Osteoblast (primary cell): ENCODE data around the gene PLXDC2. TPM values are rescaled to one million over a fixed set of nuclear protein-coding genes. Genes with fewer than 3 reads are reported as not detected.

Experiments used
- DNase-seq: peaks from one replicate; pipeline ENCODE4 v3.0.0; 2011; ENCODE audit warnings: low spot score, mixed read lengths; ENCODE audit not compliant: insufficient read length; ENCODE audit errors: missing footprints
- H2AFZ ChIP-seq: 2 replicates; pipeline ENCODE4 v1.6.0; 2011; ENCODE audit warnings: mild to moderate bottlenecking, low read length
- H3K27ac ChIP-seq: 2 replicates; pipeline ENCODE4 v1.5.1; 2011; ENCODE audit warnings: mild to moderate bottlenecking, low read depth, low read length, moderate library complexity
- H3K27me3 ChIP-seq: 2 replicates; pipeline ENCODE4 v1.6.0; 2012; ENCODE audit warnings: mild to moderate bottlenecking, control low read depth, inconsistent platforms, low read length, moderate library complexity; ENCODE audit not compliant: insufficient read depth
- H3K36me3 ChIP-seq: 2 replicates; pipeline ENCODE4 v1.5.1; 2011; ENCODE audit warnings: mild to moderate bottlenecking, low read length, control low read depth, moderate library complexity; ENCODE audit not compliant: insufficient read depth
- H3K4me1 ChIP-seq: 2 replicates; pipeline ENCODE4 v1.5.1; 2011; ENCODE audit warnings: mild to moderate bottlenecking, low read length, control low read depth, moderate library complexity; ENCODE audit not compliant: insufficient read depth
- H3K4me2 ChIP-seq: 2 replicates; pipeline ENCODE4 v1.6.0; 2011; ENCODE audit warnings: mild to moderate bottlenecking, low read length; ENCODE audit not compliant: insufficient read depth
- H3K4me3 ChIP-seq: fragments of 200-600 bp; sonication (generic); 3 replicates; pipeline ENCODE4 v1.5.1; 2012; ENCODE audit warnings: mild to moderate bottlenecking, low read length, inconsistent platforms; ENCODE audit not compliant: insufficient read depth
- H3K79me2 ChIP-seq: 2 replicates; pipeline ENCODE4 v1.6.0; 2012; ENCODE audit warnings: mild to moderate bottlenecking, low read length, control low read depth, inconsistent platforms; ENCODE audit not compliant: insufficient read depth
- H3K9me3 ChIP-seq: 2 replicates; pipeline ENCODE4 v1.5.1; 2011; ENCODE audit warnings: low read depth, low read length, control low read depth
- H4K20me1 ChIP-seq: 2 replicates; pipeline ENCODE4 v1.6.0; 2012; ENCODE audit warnings: mild to moderate bottlenecking, low read length, control low read depth; ENCODE audit not compliant: insufficient read depth
- total RNA-seq: library from RNA; depleted of rRNA; stranded (reverse); fragments of >200 nt; gene quantifications from 2 replicates; pipeline ENCODE4 v1.2.3, GENCODE V29; 2012
- TF ChIP-seq, protein P1 (sequence below): IDR thresholded peaks from 2 replicates; pipeline ENCODE4 v1.5.1; 2011; ENCODE audit warnings: mild to moderate bottlenecking, low read depth, low read length, moderate library complexity; ENCODE audit errors: extremely low read depth

PLXDC2 gene
- total RNA-seq, 1 donor, result 63.3 TPM

DNA sequence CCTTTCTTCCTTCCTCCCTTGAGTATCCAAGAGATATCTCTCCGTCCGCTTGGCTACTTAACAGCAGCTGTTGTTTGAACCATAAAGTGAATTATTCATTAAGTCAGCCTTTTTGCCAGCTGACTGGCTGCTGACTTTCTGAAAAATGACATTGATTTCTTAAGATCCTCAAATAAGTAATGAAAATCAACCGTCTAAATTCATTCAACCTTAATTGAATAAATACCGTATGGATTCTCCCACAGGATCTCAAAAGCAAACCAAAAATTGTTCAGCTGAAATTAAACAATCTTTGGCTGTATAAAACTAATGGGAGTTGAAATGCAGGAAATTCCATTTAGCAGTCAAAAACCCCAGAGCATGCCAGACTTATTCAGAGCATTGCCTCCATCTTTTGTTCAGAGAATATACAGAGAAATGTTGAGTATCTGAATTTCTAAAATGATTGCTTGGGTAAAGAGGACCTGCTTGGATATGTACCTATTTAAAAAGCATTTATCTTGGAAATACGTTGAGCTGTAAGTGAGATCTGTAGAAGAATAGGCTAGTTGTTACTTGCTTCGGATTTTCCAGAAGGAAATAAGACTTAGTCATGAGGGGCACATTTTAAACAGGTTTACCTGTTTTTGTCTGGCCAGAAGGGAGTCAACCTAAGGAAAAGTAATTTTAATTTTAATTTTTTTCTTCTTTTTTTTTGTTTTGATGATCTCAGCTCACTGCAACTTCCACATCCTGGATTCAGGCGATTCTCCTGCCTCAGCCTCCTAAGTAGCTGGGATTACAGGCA, 136.2 kb downstream of the PLXDC2 start:
- no peak for DNase-seq
- Histone ChIP-seq H3K9me3 (no peaks in the 10 kb centered on the region), H3K27ac (no peak overlapping the region), H4K20me1 (no peaks in the 10 kb centered on the region), H3K4me2 (no peak overlapping the region), H3K36me3 (no peaks in the 10 kb centered on the region), H3K79me2 (no peaks in the 10 kb centered on the region), H3K4me1 (no peaks in the 10 kb centered on the region), H3K27me3 (no peaks in the 10 kb centered on the region), H2AFZ (no peak overlapping the region), H3K4me3 (no peak overlapping the region)
- TF ChIP-seq, protein P1, sequence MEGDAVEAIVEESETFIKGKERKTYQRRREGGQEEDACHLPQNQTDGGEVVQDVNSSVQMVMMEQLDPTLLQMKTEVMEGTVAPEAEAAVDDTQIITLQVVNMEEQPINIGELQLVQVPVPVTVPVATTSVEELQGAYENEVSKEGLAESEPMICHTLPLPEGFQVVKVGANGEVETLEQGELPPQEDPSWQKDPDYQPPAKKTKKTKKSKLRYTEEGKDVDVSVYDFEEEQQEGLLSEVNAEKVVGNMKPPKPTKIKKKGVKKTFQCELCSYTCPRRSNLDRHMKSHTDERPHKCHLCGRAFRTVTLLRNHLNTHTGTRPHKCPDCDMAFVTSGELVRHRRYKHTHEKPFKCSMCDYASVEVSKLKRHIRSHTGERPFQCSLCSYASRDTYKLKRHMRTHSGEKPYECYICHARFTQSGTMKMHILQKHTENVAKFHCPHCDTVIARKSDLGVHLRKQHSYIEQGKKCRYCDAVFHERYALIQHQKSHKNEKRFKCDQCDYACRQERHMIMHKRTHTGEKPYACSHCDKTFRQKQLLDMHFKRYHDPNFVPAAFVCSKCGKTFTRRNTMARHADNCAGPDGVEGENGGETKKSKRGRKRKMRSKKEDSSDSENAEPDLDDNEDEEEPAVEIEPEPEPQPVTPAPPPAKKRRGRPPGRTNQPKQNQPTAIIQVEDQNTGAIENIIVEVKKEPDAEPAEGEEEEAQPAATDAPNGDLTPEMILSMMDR, result no peak

DNA sequence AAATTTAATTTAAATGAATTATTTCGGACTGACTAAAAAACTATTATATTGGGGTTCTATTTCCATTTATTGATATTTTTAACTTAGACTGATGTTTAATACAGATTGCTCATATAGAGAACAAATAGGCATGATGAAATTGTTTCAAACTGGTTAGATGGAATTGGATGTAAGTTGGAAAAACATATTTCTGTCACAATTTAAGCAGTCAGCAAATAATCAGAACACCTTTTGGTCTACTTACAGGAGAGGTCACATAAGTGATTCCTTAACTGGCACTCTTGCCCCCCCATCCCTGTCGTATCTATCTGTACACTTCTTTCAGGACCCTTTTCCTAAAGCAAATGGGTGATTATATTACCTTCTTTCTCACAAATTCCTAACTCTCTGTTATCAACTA, 138.4 kb downstream of the PLXDC2 start:
- H4K20me1 ChIP-seq, result no peaks in the 10 kb centered on the region
- H3K4me1 ChIP-seq, result no peaks in the 10 kb centered on the region
- no peak for DNase-seq
- no peaks in the 10 kb centered on the region for H3K79me2 ChIP-seq
- H3K4me2 ChIP-seq, result no peak overlapping the region
- TF ChIP-seq, protein P1, result no peak
- no peak overlapping the region for H3K4me3 ChIP-seq
- H3K36me3 ChIP-seq, result no peaks in the 10 kb centered on the region
- H2AFZ ChIP-seq, result no peak overlapping the region
- no peak overlapping the region for H3K27ac ChIP-seq
- H3K27me3 ChIP-seq, result no peaks in the 10 kb centered on the region
- H3K9me3 ChIP-seq, result no peaks in the 10 kb centered on the region

DNA sequence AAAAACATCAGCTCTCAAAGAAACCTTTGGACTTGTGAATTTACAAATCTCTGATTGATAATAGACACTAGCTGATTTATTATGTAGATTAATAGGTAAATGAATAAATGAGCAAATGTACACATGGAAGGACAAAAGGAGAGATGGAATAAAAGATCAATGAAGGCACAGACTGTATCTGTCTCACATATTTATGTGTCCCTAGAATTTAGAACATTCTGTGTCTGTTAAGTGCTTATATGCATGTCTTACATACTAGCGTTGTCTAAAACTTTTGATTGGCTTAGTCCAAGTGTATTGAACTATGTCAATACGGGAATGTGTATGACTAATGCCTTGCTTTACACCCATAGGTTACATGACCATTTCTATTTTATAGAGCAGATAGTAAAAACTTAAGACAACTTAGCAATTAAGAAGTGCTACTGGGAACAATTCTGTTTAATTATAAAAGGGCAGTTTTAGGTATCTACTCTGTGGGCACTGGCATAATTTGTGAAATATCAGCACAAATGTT, 140.3 kb downstream of the PLXDC2 start:
- no peaks in the 10 kb centered on the region for H4K20me1 ChIP-seq
- no peaks in the 10 kb centered on the region for H3K9me3 ChIP-seq
- DNase-seq, result no peak
- H3K27me3 ChIP-seq, result no peaks in the 10 kb centered on the region
- no peak overlapping the region for H3K4me3 ChIP-seq
- H3K27ac ChIP-seq, result no peak overlapping the region
- TF ChIP-seq, protein P1, result no peak
- H3K4me2 ChIP-seq, result no peak overlapping the region
- no peaks in the 10 kb centered on the region for H3K79me2 ChIP-seq
- H3K36me3 ChIP-seq, result no peaks in the 10 kb centered on the region
- H2AFZ ChIP-seq, result no peak overlapping the region
- no peaks in the 10 kb centered on the region for H3K4me1 ChIP-seq

DNA sequence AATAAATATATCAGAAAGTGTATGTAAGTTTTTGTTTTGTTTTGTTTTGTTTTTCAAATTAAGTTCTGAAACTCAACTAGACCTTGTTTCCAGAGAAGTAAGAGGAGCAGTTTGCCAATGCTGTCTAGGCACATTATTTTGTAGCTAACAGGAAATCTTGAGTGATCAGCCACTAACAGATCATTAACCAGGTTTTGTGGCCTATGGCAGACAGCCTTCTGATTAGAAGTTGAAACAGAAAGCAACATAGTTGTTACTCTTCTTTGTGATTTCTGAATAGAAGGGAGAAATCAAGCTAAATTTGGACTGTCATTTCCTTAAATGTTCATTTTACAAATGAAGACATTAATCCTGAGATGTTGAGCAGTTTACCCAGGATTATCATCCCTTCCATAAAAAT, 142.6 kb downstream of the PLXDC2 start:
- Histone ChIP-seq H2AFZ (no peak overlapping the region), H3K4me3 (no peak overlapping the region), H3K27me3 (no peaks in the 10 kb centered on the region), H3K9me3 (no peaks in the 10 kb centered on the region), H3K27ac (no peak overlapping the region), H3K4me1 (no peaks in the 10 kb centered on the region), H3K36me3 (no peaks in the 10 kb centered on the region), H3K79me2 (no peaks in the 10 kb centered on the region), H4K20me1 (no peaks in the 10 kb centered on the region), H3K4me2 (no peak overlapping the region)
- TF ChIP-seq, protein P1, result no peak
- DNase-seq, result peak; percentile 78
